Activated B cell treated with CpG ODN at 0.5 μM for 24 hours (primary cell): Measurements from ENCODE around the gene SMAD9. TPM values are rescaled to one million over a fixed set of nuclear protein-coding genes. Genes with fewer than 3 reads are reported as not detected.

ENCODE experiments used
- ATAC-seq: fragments of 200-7000 bp; cut with Tn5 transposase; one replicate; pipeline ENCODE4 v1.10.0; 2021; ENCODE audit warnings: low read depth, mild to moderate bottlenecking, moderate library complexity
- CTCF ChIA-PET: fragments of 350-600 bp; sonication (Branson Sonifier 250); formaldehyde crosslinking; loops from one replicate; lab custom pipeline; 2021; ENCODE audit warnings: antibody characterized with exemption; lab: Charles Lee
- POLR2A ChIA-PET: fragments of 350-600 bp; sonication (Branson Sonifier 250); formaldehyde crosslinking; loops from one replicate; lab custom pipeline; 2021; ENCODE audit warnings: antibody characterized with exemption; lab: Charles Lee
- DNase-seq: peaks from one replicate; pipeline ENCODE4 v3.0.0; 2022
- H3K27ac Mint-ChIP-seq: one replicate; pipeline ENCODE4 v1.8.0; 2020; ENCODE audit warnings: mixed read lengths
- H3K27me3 Mint-ChIP-seq: one replicate; pipeline ENCODE4 v1.8.0; 2021; ENCODE audit warnings: mixed read lengths
- H3K36me3 Mint-ChIP-seq: one replicate; pipeline ENCODE4 v1.8.0; 2021; ENCODE audit warnings: low read depth, mixed read lengths
- H3K4me1 Mint-ChIP-seq: one replicate; pipeline ENCODE4 v1.8.0; 2021; ENCODE audit warnings: mixed read lengths
- H3K4me3 Mint-ChIP-seq: one replicate; pipeline ENCODE4 v1.8.0; 2020; ENCODE audit warnings: mild to moderate bottlenecking, mixed read lengths
- H3K9me3 Mint-ChIP-seq: one replicate; pipeline ENCODE4 v1.8.0; 2020; ENCODE audit warnings: mixed read lengths
- intact Hi-C: fragments of 100-400 bp; cut with micrococcal nuclease; formaldehyde crosslinking; loops from one replicate; pipeline ENCODE4 v1.15.1; 2024
- total RNA-seq: library from RNA; stranded (reverse); gene quantifications from 2 replicates; pipeline ENCODE4 v1.2.3, GENCODE V29; 2022
- TF ChIP-seq, protein P1 (sequence below): fragments of 200-600 bp; IDR thresholded peaks from one replicate; pipeline ENCODE4 v1.8.0; 2022; ENCODE audit warnings: antibody characterized with exemption, mild to moderate bottlenecking

Gene SMAD9
- total RNA-seq, 1 donor from 2014 or later: not detected

DNA sequence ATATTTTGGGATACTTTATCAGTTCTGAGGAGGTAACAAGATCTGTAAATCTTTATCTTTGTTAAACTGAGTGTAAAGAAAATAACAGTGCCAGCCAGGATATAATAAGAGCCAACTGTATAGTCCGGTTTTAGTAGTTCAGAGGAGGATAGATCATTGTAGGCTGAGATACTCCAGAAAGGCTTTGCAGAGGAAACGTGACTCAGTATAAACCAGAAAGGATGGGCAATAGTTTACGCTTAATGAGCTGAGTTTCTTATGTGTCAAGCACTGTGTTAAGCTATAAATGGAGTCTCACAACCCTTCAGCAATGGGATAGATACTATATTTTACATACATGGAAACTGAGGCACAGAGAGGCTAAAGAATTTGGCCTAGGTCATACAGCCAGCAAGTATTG, 97.3 kb downstream of the SMAD9 start:
- Mint-ChIP-seq H3K27ac (no peak overlapping the region), H3K36me3 (peaks cover 21% of the 10 kb centered on the region), H3K4me3 (no peak overlapping the region), H3K4me1 (peaks cover 44% of the 10 kb centered on the region), H3K9me3 (no peaks in the 10 kb centered on the region), H3K27me3 (no peaks in the 10 kb centered on the region)
- intact Hi-C loops: no loop called here
- TF ChIP-seq, protein P1, sequence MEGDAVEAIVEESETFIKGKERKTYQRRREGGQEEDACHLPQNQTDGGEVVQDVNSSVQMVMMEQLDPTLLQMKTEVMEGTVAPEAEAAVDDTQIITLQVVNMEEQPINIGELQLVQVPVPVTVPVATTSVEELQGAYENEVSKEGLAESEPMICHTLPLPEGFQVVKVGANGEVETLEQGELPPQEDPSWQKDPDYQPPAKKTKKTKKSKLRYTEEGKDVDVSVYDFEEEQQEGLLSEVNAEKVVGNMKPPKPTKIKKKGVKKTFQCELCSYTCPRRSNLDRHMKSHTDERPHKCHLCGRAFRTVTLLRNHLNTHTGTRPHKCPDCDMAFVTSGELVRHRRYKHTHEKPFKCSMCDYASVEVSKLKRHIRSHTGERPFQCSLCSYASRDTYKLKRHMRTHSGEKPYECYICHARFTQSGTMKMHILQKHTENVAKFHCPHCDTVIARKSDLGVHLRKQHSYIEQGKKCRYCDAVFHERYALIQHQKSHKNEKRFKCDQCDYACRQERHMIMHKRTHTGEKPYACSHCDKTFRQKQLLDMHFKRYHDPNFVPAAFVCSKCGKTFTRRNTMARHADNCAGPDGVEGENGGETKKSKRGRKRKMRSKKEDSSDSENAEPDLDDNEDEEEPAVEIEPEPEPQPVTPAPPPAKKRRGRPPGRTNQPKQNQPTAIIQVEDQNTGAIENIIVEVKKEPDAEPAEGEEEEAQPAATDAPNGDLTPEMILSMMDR: no peak
- ChIA-PET CTCF (interaction anchor here (1.4 kb wide), 1 partner anchor 13 kb away, joined by 3 read pairs; no protein-coding TSS in a partner anchor), POLR2A (no interaction called here)
- DNase-seq (no peak), ATAC-seq (no peak)

DNA sequence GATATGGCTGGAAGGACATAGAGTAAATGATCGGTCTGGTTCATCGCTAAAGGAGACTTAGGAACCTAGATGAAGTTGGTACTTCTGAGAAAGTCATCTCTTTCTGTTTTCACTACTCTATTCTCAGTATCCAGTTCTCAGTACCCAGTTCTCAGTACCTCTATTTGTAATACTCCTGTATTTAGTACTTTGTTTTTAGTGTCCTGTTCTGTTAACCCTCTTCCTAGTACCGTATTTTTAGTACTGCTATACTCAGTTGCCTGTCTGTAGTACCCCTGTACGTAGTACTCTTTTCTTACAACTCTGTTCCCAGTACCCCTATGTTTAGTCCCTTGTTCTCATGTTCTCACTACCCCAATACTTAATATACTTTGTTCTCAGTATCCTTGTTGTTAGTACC, 99.8 kb downstream of the SMAD9 start:
- Mint-ChIP-seq H3K4me3 (peak overlapping the region; percentile 93), H3K9me3 (no peaks in the 10 kb centered on the region), H3K36me3 (peaks cover 11% of the 10 kb centered on the region), H3K4me1 (peaks cover 44% of the 10 kb centered on the region), H3K27ac (peak overlapping the region; percentile 90), H3K27me3 (no peaks in the 10 kb centered on the region)
- CTCF ChIA-PET: no interaction called here
- POLR2A ChIA-PET: no interaction called here
- intact Hi-C loops: no loop called here
- ATAC-seq: no peak
- TF ChIP-seq, protein P1: no peak
- no peak for DNase-seq

DNA sequence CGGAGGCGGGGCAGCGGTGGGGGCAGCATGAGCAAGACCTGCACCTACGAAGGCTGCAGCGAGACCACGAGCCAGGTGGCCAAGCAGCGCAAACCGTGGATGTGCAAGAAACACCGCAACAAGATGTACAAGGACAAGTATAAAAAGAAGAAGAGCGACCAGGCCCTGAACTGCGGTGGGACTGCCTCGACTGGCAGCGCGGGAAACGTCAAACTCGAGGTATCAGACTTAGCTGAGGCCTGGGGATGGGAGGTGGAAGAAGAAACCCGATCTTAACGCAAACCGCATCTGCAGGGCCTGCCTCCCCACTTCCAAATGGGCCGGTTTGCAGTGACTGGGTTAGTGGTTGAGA, 100.3 kb downstream of the SMAD9 start:
- intact Hi-C loops: loop anchor here (1.0 to 2.0 kb wide), 6 partner anchors 13 to 1529 kb away; partner anchors contain the start of genes EXOSC8, SUPT20H and UFM1
- Mint-ChIP-seq H3K9me3 (no peaks in the 10 kb centered on the region), H3K36me3 (peaks cover 7% of the 10 kb centered on the region), H3K4me1 (peaks cover 44% of the 10 kb centered on the region), H3K27me3 (peaks cover under 1% of the 10 kb centered on the region), H3K4me3 (peak overlapping the region; percentile 93), H3K27ac (peak overlapping the region; percentile 90)
- TF ChIP-seq, protein P1: no peak
- ATAC-seq (no peak), DNase-seq (no peak)
- ChIA-PET CTCF (no interaction called here), POLR2A (no interaction called here)

DNA sequence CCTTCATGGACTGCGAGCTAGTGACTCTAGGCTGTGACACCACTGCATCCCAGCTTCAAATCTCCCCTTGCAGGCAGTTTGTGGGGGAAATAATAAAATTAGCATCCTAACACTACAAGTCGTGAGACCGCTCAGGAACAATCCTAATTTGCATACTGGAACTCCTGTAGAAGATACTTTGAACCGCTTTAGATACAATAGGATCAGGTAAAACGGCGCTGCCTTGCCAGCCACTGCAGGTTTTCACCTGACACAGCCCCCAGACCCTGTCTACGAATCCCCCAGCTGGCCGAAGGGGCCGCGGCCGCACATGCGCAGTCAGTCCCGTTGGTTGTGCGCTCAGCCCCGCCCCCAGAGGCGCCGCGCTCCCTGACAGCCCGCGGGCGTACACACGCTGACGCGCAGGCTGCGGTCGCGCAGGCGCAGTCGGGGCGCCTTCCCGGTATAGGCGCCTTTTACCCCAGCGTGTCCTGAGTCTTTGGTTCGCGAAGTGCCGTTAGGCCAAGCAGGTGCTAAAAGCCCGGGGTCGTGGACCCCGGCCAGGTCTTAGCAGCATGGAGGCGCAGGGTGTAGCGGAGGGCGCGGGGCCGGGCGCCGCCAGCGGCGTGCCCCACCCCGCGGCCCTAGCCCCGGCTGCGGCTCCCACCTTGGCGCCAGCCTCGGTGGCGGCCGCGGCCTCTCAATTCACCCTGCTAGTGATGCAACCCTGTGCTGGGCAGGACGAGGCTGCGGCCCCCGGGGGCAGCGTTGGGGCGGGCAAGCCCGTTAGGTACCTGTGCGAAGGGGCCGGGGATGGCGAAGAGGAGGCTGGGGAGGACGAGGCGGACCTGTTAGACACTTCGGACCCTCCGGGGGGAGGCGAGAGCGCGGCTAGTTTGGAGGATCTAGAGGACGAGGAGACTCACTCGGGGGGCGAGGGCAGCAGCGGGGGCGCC, 101.0 kb downstream of the SMAD9 start, which contains the start of gene RFXAP:
Gene RFXAP, plus strand, starts transcription at position 419 of the 935 bp plus-strand sequence. Its CDS starts 136 bp downstream, at position 555.
- ATAC-seq: peak; percentile 94
- intact Hi-C loops: loop anchor here (1.0 to 2.0 kb wide), 6 partner anchors 13 to 1530 kb away; partner anchors contain the start of genes EXOSC8, SUPT20H and UFM1
- CTCF ChIA-PET: no interaction called here

More for the DNA sequence above, 101.0 kb downstream of the SMAD9 start, which contains the start of gene RFXAP:
- TF ChIP-seq, protein P1: no peak
- peaks cover 6% of the 10 kb centered on the region for H3K27me3 Mint-ChIP-seq
- H3K9me3 Mint-ChIP-seq: no peaks in the 10 kb centered on the region
- POLR2A ChIA-PET: interaction anchor here (0.8 to 0.9 kb wide), 2 partner anchors 13 to 181 kb away, joined by 3 to 5 read pairs; no protein-coding TSS in a partner anchor
- peaks cover 7% of the 10 kb centered on the region for H3K36me3 Mint-ChIP-seq
- H3K4me1 Mint-ChIP-seq: peaks cover 44% of the 10 kb centered on the region
- peak within 1 kb of the TSS; percentile 93 for H3K4me3 Mint-ChIP-seq
- H3K27ac Mint-ChIP-seq: peak within 1 kb of the TSS; percentile 90
- peak; percentile 93 for DNase-seq
